ENCODE data around the gene SAMHD1.

Gene SAMHD1

GRCh38 chr20:36895036-36895435 is 56.5 kb downstream of the SAMHD1 start:
- DNase-seq (ENCODE audit: extremely low read depth, low read depth), result no peak
- TF ChIP-seq, protein P1, sequence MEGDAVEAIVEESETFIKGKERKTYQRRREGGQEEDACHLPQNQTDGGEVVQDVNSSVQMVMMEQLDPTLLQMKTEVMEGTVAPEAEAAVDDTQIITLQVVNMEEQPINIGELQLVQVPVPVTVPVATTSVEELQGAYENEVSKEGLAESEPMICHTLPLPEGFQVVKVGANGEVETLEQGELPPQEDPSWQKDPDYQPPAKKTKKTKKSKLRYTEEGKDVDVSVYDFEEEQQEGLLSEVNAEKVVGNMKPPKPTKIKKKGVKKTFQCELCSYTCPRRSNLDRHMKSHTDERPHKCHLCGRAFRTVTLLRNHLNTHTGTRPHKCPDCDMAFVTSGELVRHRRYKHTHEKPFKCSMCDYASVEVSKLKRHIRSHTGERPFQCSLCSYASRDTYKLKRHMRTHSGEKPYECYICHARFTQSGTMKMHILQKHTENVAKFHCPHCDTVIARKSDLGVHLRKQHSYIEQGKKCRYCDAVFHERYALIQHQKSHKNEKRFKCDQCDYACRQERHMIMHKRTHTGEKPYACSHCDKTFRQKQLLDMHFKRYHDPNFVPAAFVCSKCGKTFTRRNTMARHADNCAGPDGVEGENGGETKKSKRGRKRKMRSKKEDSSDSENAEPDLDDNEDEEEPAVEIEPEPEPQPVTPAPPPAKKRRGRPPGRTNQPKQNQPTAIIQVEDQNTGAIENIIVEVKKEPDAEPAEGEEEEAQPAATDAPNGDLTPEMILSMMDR (IDR thresholded peaks at IDR 0.05; ENCODE audit: low read depth, low read length), result no peak

DNA sequence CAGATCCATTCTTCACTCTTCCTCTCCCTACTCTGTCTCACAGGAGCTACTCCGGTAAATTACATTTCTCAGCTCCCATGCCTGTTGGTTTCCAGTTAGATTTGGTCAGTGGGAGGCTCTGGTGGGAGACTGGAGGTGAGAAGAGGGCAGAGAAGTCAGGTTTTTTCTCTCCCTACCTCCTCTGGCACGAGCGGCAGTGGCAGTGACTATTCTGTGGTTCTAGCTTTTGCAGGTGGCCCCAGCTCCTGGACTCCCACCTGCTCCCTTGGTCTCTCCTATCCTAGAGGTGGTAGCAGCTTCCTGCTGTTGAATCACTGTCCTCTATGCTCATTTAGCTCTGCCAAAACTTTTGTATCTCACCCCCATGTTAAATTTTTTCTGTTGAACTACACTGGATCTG is 57.7 kb downstream of the SAMHD1 start:
- TF ChIP-seq, protein P1 (IDR thresholded peaks at IDR 0.05; ENCODE audit: low read depth, low read length), result no peak
- DNase-seq (ENCODE audit: extremely low read depth, low read depth), result no peak

GRCh38 chr20:36891211-36891610 is 60.3 kb downstream of the SAMHD1 start:
- DNase-seq (ENCODE audit: extremely low read depth, low read depth), result no peak

DNA sequence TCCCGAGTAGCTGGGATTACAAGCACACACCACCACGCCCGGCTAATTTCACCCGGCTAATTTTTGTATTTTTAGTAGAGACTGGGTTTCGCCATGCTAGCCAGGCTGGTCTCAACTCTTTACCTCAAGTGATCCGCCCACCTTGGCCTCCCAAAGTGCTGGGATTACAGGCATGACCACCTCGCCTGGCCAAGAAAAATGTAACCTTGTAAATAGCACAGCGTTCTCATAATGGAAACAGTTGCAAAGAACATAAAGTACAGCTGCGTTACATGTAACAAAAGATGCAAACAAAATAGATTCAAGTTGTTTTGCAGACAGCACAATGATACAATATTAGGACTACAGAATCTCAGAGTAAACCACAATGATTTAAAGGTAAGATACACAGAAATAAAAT is 60.9 kb downstream of the SAMHD1 start:
- TF ChIP-seq, protein P1 (IDR thresholded peaks at IDR 0.05; ENCODE audit: low read depth, low read length), result no peak

More at GRCh38 chr20:36891211-36891610, 60.3 kb downstream of the SAMHD1 start:
- TF ChIP-seq, protein P1 (IDR thresholded peaks at IDR 0.05; ENCODE audit: low read depth, low read length), result no peak

DNA sequence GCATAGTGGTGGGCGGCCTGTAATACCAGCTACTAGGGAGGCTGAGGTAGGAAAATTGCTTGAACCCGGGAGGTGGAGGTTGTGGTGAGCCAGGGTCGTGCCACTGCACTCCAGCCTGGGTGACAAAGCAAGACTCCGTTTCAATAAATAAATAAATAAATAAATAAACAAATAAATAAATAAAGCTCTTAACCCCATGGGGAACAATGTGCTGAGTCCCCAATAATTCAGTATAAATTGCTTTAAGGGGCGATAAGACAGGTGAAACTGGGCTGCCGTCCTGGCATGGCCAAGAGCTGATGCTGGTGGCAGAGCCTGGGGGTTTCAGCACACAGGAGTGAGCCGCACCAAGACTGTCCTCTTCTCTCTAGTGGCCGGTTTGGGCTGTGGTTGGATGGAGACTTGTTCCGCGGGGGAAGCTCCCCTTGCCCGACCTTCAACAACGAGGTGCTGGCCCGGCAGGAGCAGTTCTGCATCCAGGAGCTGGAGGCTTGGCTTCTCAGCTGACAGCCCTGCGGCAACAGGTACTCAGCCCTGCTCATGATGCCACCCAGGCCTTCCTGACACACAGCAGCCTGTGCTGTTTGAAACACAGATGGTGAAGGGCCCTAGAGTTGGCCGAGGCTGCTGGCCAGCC is 62.5 kb downstream of the SAMHD1 start:
- DNase-seq (ENCODE audit: extremely low read depth, low read depth), result no peak
- TF ChIP-seq, protein P1 (IDR thresholded peaks at IDR 0.05; ENCODE audit: low read depth, low read length), result no peak

More for the DNA sequence above, 60.9 kb downstream of the SAMHD1 start:
- no peak for DNase-seq (ENCODE audit: extremely low read depth, low read depth)

DNA sequence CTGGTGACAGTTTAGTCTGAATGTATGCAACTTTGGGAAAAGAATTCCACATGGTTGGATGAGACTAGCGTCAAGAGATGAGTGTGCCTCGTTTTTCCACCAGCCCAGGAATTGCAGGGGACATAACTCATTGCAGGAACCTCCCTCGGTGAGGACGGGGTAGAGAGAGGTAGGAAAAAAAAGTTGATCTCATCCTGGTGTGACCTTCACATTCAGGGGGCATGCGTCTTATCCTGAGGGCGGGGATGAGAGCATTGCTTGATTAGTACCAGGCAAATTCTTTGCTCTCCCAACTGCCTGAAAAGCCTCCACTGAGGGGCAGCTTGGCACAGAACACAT is 63.8 kb downstream of the SAMHD1 start:
- no peak for DNase-seq (ENCODE audit: extremely low read depth, low read depth)
- TF ChIP-seq, protein P1 (IDR thresholded peaks at IDR 0.05; ENCODE audit: low read depth, low read length), result no peak

DNA sequence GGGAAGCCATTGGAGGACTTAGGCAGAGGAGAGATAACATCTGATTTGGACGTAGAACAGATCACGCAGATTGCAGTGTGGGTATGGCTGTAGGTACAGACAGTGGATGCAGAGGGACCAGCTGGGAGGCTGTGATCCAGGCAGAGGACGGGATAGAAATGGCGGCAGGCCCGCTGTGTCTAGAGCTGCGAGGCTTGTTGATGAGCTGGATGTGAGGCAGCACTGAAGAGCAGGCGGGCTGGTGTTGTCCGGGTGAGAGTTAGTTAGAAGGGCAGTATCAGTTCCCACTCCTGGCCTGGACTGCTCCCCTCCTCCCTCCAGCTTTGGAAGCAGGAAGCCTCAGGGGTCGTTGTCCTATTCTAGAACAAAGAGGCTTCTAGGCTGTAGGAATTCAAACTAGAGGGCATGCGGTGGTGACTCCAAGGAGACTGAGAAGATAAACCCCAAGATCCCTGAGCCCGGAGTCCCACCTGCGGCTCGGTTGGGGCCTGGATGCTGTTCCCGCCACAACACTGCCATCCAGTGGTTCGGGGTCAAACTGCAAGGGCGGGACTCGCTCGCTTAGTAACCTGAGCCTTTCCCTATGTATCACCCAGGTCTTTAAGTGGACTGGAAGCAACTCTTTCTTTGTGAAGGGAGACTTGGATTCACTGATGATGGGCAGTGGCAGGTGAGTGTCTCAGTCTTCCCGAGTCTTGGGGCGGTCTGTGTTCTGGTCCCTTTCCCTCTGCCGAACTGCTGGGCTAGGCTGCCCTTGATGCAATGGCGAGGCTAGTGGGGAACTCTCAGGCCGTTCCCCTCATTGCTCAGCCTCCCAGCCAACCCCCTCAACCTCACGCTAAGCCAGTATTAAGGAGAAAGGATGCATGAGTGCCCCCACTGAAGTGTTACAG is 64.4 kb downstream of the SAMHD1 start:
- DNase-seq (ENCODE audit: extremely low read depth, low read depth), result no peak
- TF ChIP-seq, protein P1 (IDR thresholded peaks at IDR 0.05; ENCODE audit: low read depth, low read length), result peak; percentile 99
